GM18909 (cell line): ENCODE measurements around the gene SYNM.

Experiments
- ATAC-seq: cut with Tn5 transposase; IDR thresholded peaks from one replicate; pipeline ENCODE4 v1.9.1; 2021; ENCODE audit warnings: mild to moderate bottlenecking; ENCODE audit not compliant: unreplicated experiment, poor library complexity

SYNM gene

GRCh38 chr15:99120050-99120777, 15.3 kb downstream of the SYNM start:
- no peak for ATAC-seq

- no peak for ATAC-seq
Observed at GRCh38 chr15:99121207-99121606, 16.3 kb downstream of the SYNM start.

- no peak for ATAC-seq
Observed at GRCh38 chr15:99121691-99122410, 17.0 kb downstream of the SYNM start.

- no peak for ATAC-seq
Observed at GRCh38 chr15:99122831-99123712, 18.2 kb downstream of the SYNM start.

- peak; percentile 52 for ATAC-seq
Observed at GRCh38 chr15:99123713-99124451, 19.0 kb downstream of the SYNM start.

GRCh38 chr15:99124641-99125040, 19.8 kb downstream of the SYNM start:
- ATAC-seq, result no peak

GRCh38 chr15:99125061-99125891, 20.4 kb downstream of the SYNM start:
- no peak for ATAC-seq

- no peak for ATAC-seq
Observed at GRCh38 chr15:99126131-99126588, 21.3 kb downstream of the SYNM start.

- no peak for ATAC-seq
Observed at GRCh38 chr15:99126930-99127329, 22.1 kb downstream of the SYNM start.

GRCh38 chr15:99127773-99128172, 22.9 kb downstream of the SYNM start:
- no peak for ATAC-seq

- ATAC-seq, result no peak
Observed at GRCh38 chr15:99128411-99128810, 23.5 kb downstream of the SYNM start.

- ATAC-seq, result no peak
Observed at GRCh38 chr15:99129644-99130043, 24.8 kb downstream of the SYNM start.

- ATAC-seq, result no peak
Observed at GRCh38 chr15:99130314-99130713, 25.4 kb downstream of the SYNM start.

- ATAC-seq, result no peak
Observed at GRCh38 chr15:99130765-99131440, 26.0 kb downstream of the SYNM start.

- ATAC-seq, result no peak
Observed at GRCh38 chr15:99131441-99132023, 26.7 kb downstream of the SYNM start.

- no peak for ATAC-seq
Observed at GRCh38 chr15:99132122-99132521, 27.2 kb downstream of the SYNM start.

GRCh38 chr15:99132634-99133287, 27.9 kb downstream of the SYNM start:
- no peak for ATAC-seq

- ATAC-seq, result no peak
Observed at GRCh38 chr15:99134317-99134821, 29.5 kb downstream of the SYNM start.
